Endodermal cell (in vitro differentiated cells): ENCODE measurements around the gene CERT1. TPM values are rescaled to one million over a fixed set of nuclear protein-coding genes. Genes with fewer than 3 reads are reported as not detected.

Experiments used
- DNase-seq: peaks from one replicate; pipeline ENCODE4 v3.0.0-alpha.2; 2017
- H3K27ac ChIP-seq: 2 replicates; pipeline ENCODE4 v1.5.1; 2013; ENCODE audit warnings: mild to moderate bottlenecking, low read depth, low read length, moderate library complexity
- H3K27me3 ChIP-seq: 2 replicates; pipeline ENCODE4 v1.6.1; 2013; ENCODE audit warnings: mild to moderate bottlenecking, low read length, moderate library complexity; ENCODE audit not compliant: insufficient read depth, control insufficient read depth, poor library complexity, severe bottlenecking
- H3K36me3 ChIP-seq: 2 replicates; pipeline ENCODE4 v1.7.0; 2013; ENCODE audit warnings: mild to moderate bottlenecking, low read length, moderate library complexity; ENCODE audit not compliant: control insufficient read depth, insufficient read depth
- H3K4me1 ChIP-seq: one replicate; pipeline ENCODE4 v1.7.0; 2013; ENCODE audit warnings: low read length; ENCODE audit not compliant: control insufficient read depth, insufficient read depth
- H3K4me3 ChIP-seq: 2 replicates; pipeline ENCODE4 v1.5.1; 2013; ENCODE audit warnings: mild to moderate bottlenecking, low read length, moderate library complexity
- H3K9ac ChIP-seq: 2 replicates; pipeline ENCODE4 v1.6.1; 2013; ENCODE audit warnings: mild to moderate bottlenecking, low read length, moderate library complexity; ENCODE audit not compliant: poor library complexity, severe bottlenecking; ENCODE audit errors: extremely low read depth
- H3K9me3 ChIP-seq: 2 replicates; pipeline ENCODE4 v1.6.1; 2013; ENCODE audit warnings: mild to moderate bottlenecking, low read length, moderate library complexity; ENCODE audit not compliant: control insufficient read depth
- H3K27ac Mint-ChIP-seq: 2 replicates; pipeline ENCODE4 v1.8.0; 2020; ENCODE audit warnings: mixed read lengths
- H3K27me3 Mint-ChIP-seq: 2 replicates; pipeline ENCODE4 v1.8.0; 2021; ENCODE audit warnings: mild to moderate bottlenecking, mixed read lengths; ENCODE audit not compliant: insufficient read depth
- H3K36me3 Mint-ChIP-seq: 2 replicates; pipeline ENCODE4 v1.8.0; 2020; ENCODE audit warnings: low read depth, mixed read lengths
- H3K4me1 Mint-ChIP-seq: 2 replicates; pipeline ENCODE4 v1.8.0; 2020; ENCODE audit warnings: mixed read lengths
- H3K4me3 Mint-ChIP-seq: 2 replicates; pipeline ENCODE4 v1.8.0; 2020; ENCODE audit warnings: mild to moderate bottlenecking, moderate library complexity, mixed read lengths
- H3K9me3 Mint-ChIP-seq: 2 replicates; pipeline ENCODE4 v1.8.0; 2020; ENCODE audit warnings: mild to moderate bottlenecking, mixed read lengths
- WGBS, 2 experiments: methylation state at CpG; one replicate each; pipeline versions ENCODE4 v1.1.5 to v1.1.7; 2013; ENCODE audit warnings: missing lambda C conversion rate in 2 of 2, mixed read lengths in 1 of 2; ENCODE audit not compliant: insufficient coverage in 1 of 2, insufficient read length in 1 of 2; 5-methylcytosine and 5-hydroxymethylcytosine counted together
- total RNA-seq, 2 donors: library from RNA; stranded (reverse); fragmentation: NEBNext Ultra II Directional in 1 of 2; extraction: Animal tissue kit (Norgen Biotek cat#: 25700) in 1 of 2; gene quantifications; 2 replicates in 1 of 2; 3 replicates in 1 of 2; pipeline ENCODE4 v1.2.1, GENCODE V29; 2021
- TF ChIP-seq, protein P1 (sequence below): fragments of 200-600 bp; sonication (generic); conservative IDR thresholded peaks from 2 replicates; pipeline ENCODE4 v1.5.0; 2021; ENCODE audit warnings: antibody characterized with exemption, mild to moderate bottlenecking

The CERT1 gene
- total RNA-seq, 2 donors from 2014 or later = 51.0 to 73.5 TPM

DNA sequence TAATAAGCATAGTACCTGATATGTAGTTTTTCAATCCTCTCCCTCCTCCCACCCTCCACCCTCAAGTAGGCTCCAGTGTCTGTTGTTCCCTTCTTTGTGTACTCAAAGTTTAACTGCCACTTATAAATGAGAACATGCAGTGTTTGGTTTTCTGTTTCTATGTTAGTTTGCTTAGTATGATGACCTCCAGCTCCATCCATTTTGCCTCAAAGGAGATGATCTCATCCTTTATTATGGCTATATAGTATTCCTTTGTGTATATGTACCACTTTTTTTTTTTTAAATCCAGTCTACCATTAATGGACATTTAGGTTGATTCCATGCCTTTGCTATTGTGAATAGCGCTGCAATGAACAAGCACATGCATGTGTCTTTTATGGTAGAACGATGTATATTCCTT is 20.8 kb upstream of the CERT1 start:
- Histone ChIP-seq H3K27me3 (no peaks in the 10 kb centered on the region), H3K27ac (no peak overlapping the region), H3K9ac (no peak overlapping the region), H3K36me3 (no peaks in the 10 kb centered on the region), H3K4me1 (peaks cover 8% of the 10 kb centered on the region), H3K9me3 (peaks cover 32% of the 10 kb centered on the region), H3K4me3 (no peak overlapping the region)
- H3K27me3 Mint-ChIP-seq = no peaks in the 10 kb centered on the region
- no peak for DNase-seq
- WGBS, 2 experiments = 100% methylated on average over 2 of the region's 2 CpGs
- H3K9me3 Mint-ChIP-seq = peaks cover 24% of the 10 kb centered on the region
- H3K27ac Mint-ChIP-seq = no peak overlapping the region
- H3K36me3 Mint-ChIP-seq = peaks cover 27% of the 10 kb centered on the region
- TF ChIP-seq, protein P1, sequence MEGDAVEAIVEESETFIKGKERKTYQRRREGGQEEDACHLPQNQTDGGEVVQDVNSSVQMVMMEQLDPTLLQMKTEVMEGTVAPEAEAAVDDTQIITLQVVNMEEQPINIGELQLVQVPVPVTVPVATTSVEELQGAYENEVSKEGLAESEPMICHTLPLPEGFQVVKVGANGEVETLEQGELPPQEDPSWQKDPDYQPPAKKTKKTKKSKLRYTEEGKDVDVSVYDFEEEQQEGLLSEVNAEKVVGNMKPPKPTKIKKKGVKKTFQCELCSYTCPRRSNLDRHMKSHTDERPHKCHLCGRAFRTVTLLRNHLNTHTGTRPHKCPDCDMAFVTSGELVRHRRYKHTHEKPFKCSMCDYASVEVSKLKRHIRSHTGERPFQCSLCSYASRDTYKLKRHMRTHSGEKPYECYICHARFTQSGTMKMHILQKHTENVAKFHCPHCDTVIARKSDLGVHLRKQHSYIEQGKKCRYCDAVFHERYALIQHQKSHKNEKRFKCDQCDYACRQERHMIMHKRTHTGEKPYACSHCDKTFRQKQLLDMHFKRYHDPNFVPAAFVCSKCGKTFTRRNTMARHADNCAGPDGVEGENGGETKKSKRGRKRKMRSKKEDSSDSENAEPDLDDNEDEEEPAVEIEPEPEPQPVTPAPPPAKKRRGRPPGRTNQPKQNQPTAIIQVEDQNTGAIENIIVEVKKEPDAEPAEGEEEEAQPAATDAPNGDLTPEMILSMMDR = no peak
- peaks cover 13% of the 10 kb centered on the region for H3K4me1 Mint-ChIP-seq
- H3K4me3 Mint-ChIP-seq = no peak overlapping the region

DNA sequence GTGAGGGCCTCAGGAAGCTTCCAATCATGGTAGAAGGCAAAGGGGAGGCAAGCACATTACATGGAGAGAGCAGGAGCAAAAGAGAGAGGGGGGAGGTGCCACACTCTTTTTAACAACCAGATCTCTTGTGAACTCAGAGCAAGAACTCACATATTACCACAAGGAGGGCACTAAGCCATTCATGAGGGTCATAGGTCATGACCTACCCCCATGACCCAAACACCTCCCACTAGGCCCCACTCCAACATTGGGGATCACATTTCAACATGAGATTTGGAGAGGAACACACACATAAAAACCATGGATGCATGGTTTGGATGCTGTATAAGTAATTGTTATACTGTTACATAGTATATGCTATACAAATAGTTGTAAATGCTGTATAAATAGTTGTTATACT is 17.8 kb upstream of the CERT1 start:
- H3K36me3 ChIP-seq = no peaks in the 10 kb centered on the region
- Mint-ChIP-seq H3K36me3 (peaks cover 18% of the 10 kb centered on the region), H3K4me3 (no peak overlapping the region), H3K9me3 (peaks cover 20% of the 10 kb centered on the region), H3K27me3 (no peaks in the 10 kb centered on the region), H3K27ac (no peak overlapping the region), H3K4me1 (peaks cover 11% of the 10 kb centered on the region)
- peaks cover 16% of the 10 kb centered on the region for H3K9me3 ChIP-seq
- no peak overlapping the region for H3K27ac ChIP-seq
- TF ChIP-seq, protein P1 = no peak
- no peak for DNase-seq
- no peaks in the 10 kb centered on the region for H3K27me3 ChIP-seq
- H3K4me3 ChIP-seq = no peak overlapping the region
- H3K9ac ChIP-seq = no peak overlapping the region
- H3K4me1 ChIP-seq = peaks cover 4% of the 10 kb centered on the region

DNA sequence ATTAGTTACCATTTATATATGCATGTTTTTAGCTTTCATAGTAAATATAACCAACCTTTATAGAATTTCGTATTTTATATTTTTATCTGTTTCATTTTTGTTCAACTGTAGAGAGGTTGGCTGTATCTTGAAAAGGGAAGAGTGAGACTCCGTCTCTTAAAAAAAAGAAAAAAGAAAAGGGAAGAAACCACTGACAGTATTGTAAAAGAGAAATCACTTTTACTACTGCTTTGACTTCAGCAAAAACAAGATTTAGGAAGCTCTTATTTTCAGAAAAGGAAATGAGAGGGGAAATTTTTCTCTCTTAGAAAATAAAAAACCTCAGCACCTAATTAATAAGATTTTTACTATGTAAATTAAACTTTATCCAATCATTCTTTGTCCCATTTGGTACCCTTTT is 14.6 kb upstream of the CERT1 start:
- WGBS, 2 experiments = 60% methylated on average over 1 of the region's 2 CpGs; no CpG with 5 or more reads in 1 of the 2 experiments
- no peak overlapping the region for H3K4me3 Mint-ChIP-seq

More for the DNA sequence above, 14.6 kb upstream of the CERT1 start:
- no peaks in the 10 kb centered on the region for H3K27me3 ChIP-seq
- TF ChIP-seq, protein P1 = no peak
- Mint-ChIP-seq H3K36me3 (peaks cover 12% of the 10 kb centered on the region), H3K27ac (no peak overlapping the region), H3K9me3 (peaks cover 12% of the 10 kb centered on the region), H3K4me1 (peaks cover 20% of the 10 kb centered on the region), H3K27me3 (no peaks in the 10 kb centered on the region)
- peaks cover 12% of the 10 kb centered on the region for H3K9me3 ChIP-seq
- H3K4me3 ChIP-seq = no peak overlapping the region
- H3K4me1 ChIP-seq = peaks cover 4% of the 10 kb centered on the region
- no peaks in the 10 kb centered on the region for H3K36me3 ChIP-seq
- H3K9ac ChIP-seq = no peak overlapping the region
- no peak overlapping the region for H3K27ac ChIP-seq
- no peak for DNase-seq
